HepG2 (cell line): ENCODE results near the gene TUBB3. TPM values are rescaled to one million over a fixed set of nuclear protein-coding genes. Genes with fewer than 3 reads are reported as not detected.

Experiments
- ATAC-seq: fragments of 200-7000 bp; cut with Tn5 transposase; 3 replicates; pipeline ENCODE4 v1.9.1; 2020; ENCODE audit warnings: mild to moderate bottlenecking, moderate library complexity
- BruUV-seq: library from RNA; stranded (reverse); fragments of 400-500 nt; replicated peaks from 2 replicates; lab custom pipeline; 2021; lab: Mats Ljungman, UMichigan
- CTCF ChIA-PET: fragments of 300-600 bp; formaldehyde crosslinking; extraction: SDS; loops from one replicate; lab custom pipeline; 2021; ENCODE audit warnings: low total read pairs, inconsistent platforms, low intra/inter-chr PET ratio; lab: Yijun Ruan, JAX
- POLR2A ChIA-PET: fragments of 350-600 bp; sonication (Branson Sonifier 250); formaldehyde crosslinking; loops from one replicate; lab custom pipeline; 2020; ENCODE audit warnings: antibody characterized with exemption, inconsistent platforms; lab: Yijun Ruan, JAX
- DNase-seq: peaks from one replicate; pipeline ENCODE4 v3.0.0-alpha.2; 2015; ENCODE audit warnings: low spot score
- FAIRE-seq: peaks from 3 replicates; lab custom pipeline; 2011; peaks lifted over from hg19 to GRCh38; lab: Jason Lieb, UNC
- H2AFZ ChIP-seq: one replicate; pipeline ENCODE4 v1.6.1; 2011; ENCODE audit warnings: low read length, inconsistent platforms
- H3K27ac ChIP-seq: fragments of 300-600 bp; 3 replicates; pipeline ENCODE4 v1.8.0; 2011; ENCODE audit warnings: mixed run types, mild to moderate bottlenecking, mixed read lengths, low read length, inconsistent platforms; ENCODE audit not compliant: insufficient read depth; ENCODE audit errors: extremely low read length
- H3K27me3 ChIP-seq, 2 experiments: fragments of 200-600 bp in 1 of 2; 2 replicates in 1 of 2; 3 replicates in 1 of 2; pipeline versions ENCODE4 v1.6.0 to v1.8.0; 2011; ENCODE audit warnings: low read length in 2 of 2, mild to moderate bottlenecking in 2 of 2, moderate library complexity in 2 of 2, inconsistent platforms in 1 of 2; ENCODE audit not compliant: insufficient read depth in 2 of 2, control insufficient read depth in 1 of 2
- H3K36me3 ChIP-seq, 2 experiments: fragments of 200-600 bp in 1 of 2; replicated peaks in 1 of 2; 2 replicates in 1 of 2; 3 replicates in 1 of 2; pipeline versions ENCODE4 v1.5.1 to v1.8.0; 2011; ENCODE audit warnings: low read length in 2 of 2, inconsistent platforms in 1 of 2; ENCODE audit not compliant: insufficient read depth in 2 of 2, control insufficient read depth in 1 of 2
- H3K4me1 ChIP-seq: 2 replicates; pipeline ENCODE4 v1.5.1; 2012; ENCODE audit warnings: low read length, inconsistent platforms; ENCODE audit not compliant: insufficient read depth
- H3K4me2 ChIP-seq: 2 replicates; pipeline ENCODE4 v1.6.0; 2011; ENCODE audit warnings: low read depth, low read length, inconsistent platforms
- H3K4me3 ChIP-seq, 3 experiments: fragments of 200-600 bp in 1 of 3; sonication (generic), shearing (Covaris generic) in 1 of 3; replicated peaks in 1 of 3; 2 replicates each; pipeline ENCODE4 v1.5.1; 2011 to 2016; ENCODE audit warnings: low read length in 3 of 3, inconsistent platforms in 2 of 3, low read depth in 2 of 3, mild to moderate bottlenecking in 2 of 3, control low read depth in 1 of 3, mixed read lengths in 1 of 3; ENCODE audit not compliant: insufficient read depth in 1 of 3
- H3K79me2 ChIP-seq: one replicate; pipeline ENCODE4 v1.6.1; 2011; ENCODE audit warnings: low read length, inconsistent platforms; ENCODE audit not compliant: insufficient read depth
- H3K9ac ChIP-seq: 2 replicates; pipeline ENCODE4 v1.6.0; 2011; ENCODE audit warnings: mild to moderate bottlenecking, low read depth, low read length, inconsistent platforms; ENCODE audit not compliant: insufficient read depth
- H3K9me3 ChIP-seq: 2 replicates; pipeline ENCODE4 v1.5.1; 2012; ENCODE audit warnings: mild to moderate bottlenecking, low read length
- H4K20me1 ChIP-seq: 2 replicates; pipeline ENCODE4 v1.6.0; 2011; ENCODE audit warnings: inconsistent platforms, mild to moderate bottlenecking, low read length, moderate library complexity; ENCODE audit not compliant: insufficient read depth
- KDM2A ChIP-seq: sonication (generic); formaldehyde crosslinking; IDR thresholded peaks from 2 replicates; pipeline ENCODE4 v1.4.0; 2020; ENCODE audit warnings: low read depth, missing genetic modification reagents, borderline replicate concordance
- KLF13 ChIP-seq: sonication (generic); formaldehyde crosslinking; IDR thresholded peaks from 2 replicates; pipeline ENCODE4 v1.4.0; 2020; ENCODE audit warnings: mild to moderate bottlenecking, missing genetic modification reagents
- NFRKB ChIP-seq: fragments of 450-650 bp; IDR thresholded peaks from 2 replicates; pipeline ENCODE4 v1.6.1; 2017
- SRSF9 ChIP-seq: fragments of 200-400 bp; formaldehyde crosslinking; IDR thresholded peaks from 2 replicates; pipeline ENCODE4 v1.6.1; 2018; ENCODE audit warnings: borderline replicate concordance, mild to moderate bottlenecking, low read depth, low read length; ENCODE audit not compliant: insufficient read depth, poor library complexity, severe bottlenecking
- TAF15 ChIP-seq: fragments of 200-400 bp; formaldehyde crosslinking; IDR thresholded peaks from one replicate; pipeline ENCODE4 v1.6.1; 2018; ENCODE audit warnings: mild to moderate bottlenecking, low read depth, low read length; ENCODE audit not compliant: poor library complexity, severe bottlenecking
- U2AF2 ChIP-seq: fragments of 200-400 bp; formaldehyde crosslinking; IDR thresholded peaks from 2 replicates; pipeline ENCODE4 v1.6.1; 2017; ENCODE audit warnings: low read depth, mild to moderate bottlenecking, low read length
- ZNF562 ChIP-seq: sonication (generic); formaldehyde crosslinking; IDR thresholded peaks from 2 replicates; pipeline ENCODE4 v1.8.0; 2022; ENCODE audit warnings: missing genetic modification reagents, borderline replicate concordance
- ZSCAN25 ChIP-seq: sonication (generic); formaldehyde crosslinking; IDR thresholded peaks from 2 replicates; pipeline ENCODE4 v1.8.0; 2022; ENCODE audit warnings: mild to moderate bottlenecking, missing genetic modification reagents
- WGBS: methylation state at CpG from one replicate; pipeline ENCODE4 v1.1.6; 2017; ENCODE audit warnings: low lambda C conversion rate; 5-methylcytosine and 5-hydroxymethylcytosine counted together
- in situ Hi-C: cut with HindIII; loops from 2 replicates; pipeline ENCODE4 v1.10.0; 2017; ENCODE audit warnings: low pct_unique_long_range_greater_than_20kb; ENCODE audit not compliant: extremely low pct_ligation_motif_present
- intact Hi-C: fragments of 100-400 bp; cut with micrococcal nuclease; formaldehyde crosslinking; loops from one replicate; pipeline ENCODE4 v1.10.0; 2022; ENCODE audit not compliant: unreplicated experiment
- polyA plus RNA-seq, 8 experiments: library from polyadenylated mRNA; depleted of rRNA in 3 of 8; stranded (reverse) in 7 of 8; unstranded in 1 of 8; fragments of >200 nt; fragmentation: Illumina TruSeq in 4 of 8; extraction: Trizol in 4 of 8; gene quantifications; 2 replicates each; pipeline versions ENCODE4 v1.2.1 to v1.2.3, GENCODE V29; 2011 to 2016; ENCODE audit warnings: low read depth in 4 of 8, missing spikeins in 1 of 8, mixed read lengths in 1 of 8; ENCODE audit not compliant: insufficient read depth in 1 of 8
- total RNA-seq, 5 experiments: library from RNA; depleted of rRNA; stranded (reverse); fragments of >200 nt; fragmentation: Illumina TruSeq; extraction: Trizol; gene quantifications; 2 replicates each; pipeline ENCODE4 v1.2.3, GENCODE V29; 2016; ENCODE audit warnings: low read depth in 1 of 5
- TF ChIP-seq, protein P1 (sequence below): IDR thresholded peaks from 2 replicates; pipeline ENCODE4 v1.6.1; 2016; ENCODE audit warnings: missing compliant biosample characterization, missing genetic modification reagents, borderline replicate concordance
- TF ChIP-seq, protein P2 (sequence below): sonication (generic); formaldehyde crosslinking; IDR thresholded peaks from 2 replicates; pipeline ENCODE4 v1.5.1; 2020; ENCODE audit warnings: mild to moderate bottlenecking, moderate library complexity, missing genetic modification reagents
- TF ChIP-seq, protein P3 (sequence below): sonication (generic); formaldehyde crosslinking; IDR thresholded peaks from 2 replicates; pipeline ENCODE4 v1.8.0; 2022; ENCODE audit warnings: missing genetic modification reagents, mild to moderate bottlenecking, borderline replicate concordance
- TF ChIP-seq, protein P4 (sequence below): sonication (generic); formaldehyde crosslinking; IDR thresholded peaks from 2 replicates; pipeline ENCODE4 v1.4.0; 2020; ENCODE audit warnings: mild to moderate bottlenecking, missing genetic modification reagents, borderline replicate concordance

Gene TUBB3
- total and polyA plus RNA-seq, 2 of the 13 experiments (the other 11 are each of a cell fraction or from before 2014, with no cell fraction given) = 110 to 185 TPM

DNA sequence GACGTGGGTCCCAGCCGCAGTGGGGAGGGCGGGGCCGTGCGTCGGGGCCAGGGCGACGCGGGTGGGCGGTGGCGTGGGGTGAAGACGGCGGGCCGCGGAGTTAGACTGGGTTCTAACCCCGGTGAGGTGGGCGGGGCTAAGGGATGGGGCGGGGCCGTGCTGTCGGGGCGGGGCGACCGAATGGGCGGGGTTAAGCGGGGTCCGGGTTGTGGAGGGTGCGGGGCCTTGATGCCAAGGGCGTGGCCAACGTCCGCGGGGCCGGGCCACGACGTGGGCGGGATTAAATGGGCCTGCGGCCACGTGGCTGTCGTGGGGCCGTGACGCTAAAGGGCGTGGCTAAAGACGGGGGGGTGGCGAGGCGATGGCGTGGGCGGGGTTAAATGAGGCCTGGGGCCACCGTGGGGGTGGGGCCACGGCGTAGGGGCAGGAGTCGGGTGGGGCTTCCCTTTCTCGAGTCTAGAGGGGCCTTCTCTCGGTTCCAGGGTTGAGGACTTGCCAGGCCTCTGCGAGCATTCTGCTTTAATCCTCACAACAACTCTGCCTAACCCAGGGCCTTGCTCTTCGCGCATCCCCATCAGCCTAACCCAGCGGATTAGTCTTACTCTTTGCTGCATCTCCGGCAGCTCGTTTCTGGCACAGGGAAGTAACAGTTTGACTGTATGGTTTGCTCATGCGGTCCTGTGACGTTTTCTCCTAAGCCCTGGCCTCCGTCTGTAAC lies 49.0 kb upstream of the TUBB3 start:
- ChIA-PET POLR2A (interaction anchor here (0.6 to 4.5 kb wide), 24 partner anchors 13 to 174 kb away, joined by 3 to 77 read pairs (median 10); partner anchors contain the start of genes DEF8, FANCA, MC1R and SPATA2L), CTCF (no interaction called here)
- Histone ChIP-seq H3K4me2 (peak overlapping the region; percentile 99), H3K9me3 (no peaks in the 10 kb centered on the region), H3K9ac (peak overlapping the region; percentile 100), H3K27ac (peak overlapping the region; percentile 100), H3K4me3 (peak overlapping the region; percentile 84 to 99 (median 98)), H3K79me2 (peaks cover 44% of the 10 kb centered on the region), H3K4me1 (peaks cover 34% of the 10 kb centered on the region), H2AFZ (no peak overlapping the region), H3K36me3 (peaks cover 11 to 18% of the 10 kb centered on the region in 2 experiments), H3K27me3 (no peaks in the 10 kb centered on the region), H4K20me1 (peaks cover 20% of the 10 kb centered on the region)
- DNase-seq (peak; percentile 89), ATAC-seq (peak; percentile 61), FAIRE-seq (peak; percentile 72)
- 6% methylated on average over 59 of the region's 61 CpGs for whole genome bisulfite sequencing
- in situ Hi-C loops = no loop called here
- no TSS peak for BruUV-seq
- intact Hi-C loops = loop anchor here (2.0 to 5.0 kb wide), 3 partner anchors 37 to 57 kb away; partner anchors contain the start of genes FANCA and MC1R
- TF ChIP-seq NFRKB = no peak
- TF ChIP-seq ZNF562 (CRISPR knock-in tag) = no peak
- 0 out of 2 replicates have a peak, but pooled peaks have one; percentile 22 for TF ChIP-seq ZSCAN25 (CRISPR knock-in tag)
- no peak for TF ChIP-seq KLF13 (CRISPR knock-in tag)
- no peak; the same call in 1 of the 2 replicates for TF ChIP-seq KDM2A (CRISPR knock-in tag)
- TF ChIP-seq, protein P1, sequence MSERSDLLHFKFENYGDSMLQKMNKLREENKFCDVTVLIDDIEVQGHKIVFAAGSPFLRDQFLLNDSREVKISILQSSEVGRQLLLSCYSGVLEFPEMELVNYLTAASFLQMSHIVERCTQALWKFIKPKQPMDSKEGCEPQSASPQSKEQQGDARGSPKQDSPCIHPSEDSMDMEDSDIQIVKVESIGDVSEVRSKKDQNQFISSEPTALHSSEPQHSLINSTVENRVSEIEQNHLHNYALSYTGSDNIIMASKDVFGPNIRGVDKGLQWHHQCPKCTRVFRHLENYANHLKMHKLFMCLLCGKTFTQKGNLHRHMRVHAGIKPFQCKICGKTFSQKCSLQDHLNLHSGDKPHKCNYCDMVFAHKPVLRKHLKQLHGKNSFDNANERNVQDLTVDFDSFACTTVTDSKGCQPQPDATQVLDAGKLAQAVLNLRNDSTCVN (CRISPR knock-in tag) = no peak
- TF ChIP-seq SRSF9 = no peak
- TF ChIP-seq, protein P2, sequence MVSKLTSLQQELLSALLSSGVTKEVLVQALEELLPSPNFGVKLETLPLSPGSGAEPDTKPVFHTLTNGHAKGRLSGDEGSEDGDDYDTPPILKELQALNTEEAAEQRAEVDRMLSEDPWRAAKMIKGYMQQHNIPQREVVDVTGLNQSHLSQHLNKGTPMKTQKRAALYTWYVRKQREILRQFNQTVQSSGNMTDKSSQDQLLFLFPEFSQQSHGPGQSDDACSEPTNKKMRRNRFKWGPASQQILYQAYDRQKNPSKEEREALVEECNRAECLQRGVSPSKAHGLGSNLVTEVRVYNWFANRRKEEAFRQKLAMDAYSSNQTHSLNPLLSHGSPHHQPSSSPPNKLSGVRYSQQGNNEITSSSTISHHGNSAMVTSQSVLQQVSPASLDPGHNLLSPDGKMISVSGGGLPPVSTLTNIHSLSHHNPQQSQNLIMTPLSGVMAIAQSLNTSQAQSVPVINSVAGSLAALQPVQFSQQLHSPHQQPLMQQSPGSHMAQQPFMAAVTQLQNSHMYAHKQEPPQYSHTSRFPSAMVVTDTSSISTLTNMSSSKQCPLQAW = no peak; the same call in none of the 2 replicates
- TF ChIP-seq, protein P3, sequence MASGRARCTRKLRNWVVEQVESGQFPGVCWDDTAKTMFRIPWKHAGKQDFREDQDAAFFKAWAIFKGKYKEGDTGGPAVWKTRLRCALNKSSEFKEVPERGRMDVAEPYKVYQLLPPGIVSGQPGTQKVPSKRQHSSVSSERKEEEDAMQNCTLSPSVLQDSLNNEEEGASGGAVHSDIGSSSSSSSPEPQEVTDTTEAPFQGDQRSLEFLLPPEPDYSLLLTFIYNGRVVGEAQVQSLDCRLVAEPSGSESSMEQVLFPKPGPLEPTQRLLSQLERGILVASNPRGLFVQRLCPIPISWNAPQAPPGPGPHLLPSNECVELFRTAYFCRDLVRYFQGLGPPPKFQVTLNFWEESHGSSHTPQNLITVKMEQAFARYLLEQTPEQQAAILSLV (CRISPR knock-in tag) = peak; percentile 56
- TF ChIP-seq, protein P4, sequence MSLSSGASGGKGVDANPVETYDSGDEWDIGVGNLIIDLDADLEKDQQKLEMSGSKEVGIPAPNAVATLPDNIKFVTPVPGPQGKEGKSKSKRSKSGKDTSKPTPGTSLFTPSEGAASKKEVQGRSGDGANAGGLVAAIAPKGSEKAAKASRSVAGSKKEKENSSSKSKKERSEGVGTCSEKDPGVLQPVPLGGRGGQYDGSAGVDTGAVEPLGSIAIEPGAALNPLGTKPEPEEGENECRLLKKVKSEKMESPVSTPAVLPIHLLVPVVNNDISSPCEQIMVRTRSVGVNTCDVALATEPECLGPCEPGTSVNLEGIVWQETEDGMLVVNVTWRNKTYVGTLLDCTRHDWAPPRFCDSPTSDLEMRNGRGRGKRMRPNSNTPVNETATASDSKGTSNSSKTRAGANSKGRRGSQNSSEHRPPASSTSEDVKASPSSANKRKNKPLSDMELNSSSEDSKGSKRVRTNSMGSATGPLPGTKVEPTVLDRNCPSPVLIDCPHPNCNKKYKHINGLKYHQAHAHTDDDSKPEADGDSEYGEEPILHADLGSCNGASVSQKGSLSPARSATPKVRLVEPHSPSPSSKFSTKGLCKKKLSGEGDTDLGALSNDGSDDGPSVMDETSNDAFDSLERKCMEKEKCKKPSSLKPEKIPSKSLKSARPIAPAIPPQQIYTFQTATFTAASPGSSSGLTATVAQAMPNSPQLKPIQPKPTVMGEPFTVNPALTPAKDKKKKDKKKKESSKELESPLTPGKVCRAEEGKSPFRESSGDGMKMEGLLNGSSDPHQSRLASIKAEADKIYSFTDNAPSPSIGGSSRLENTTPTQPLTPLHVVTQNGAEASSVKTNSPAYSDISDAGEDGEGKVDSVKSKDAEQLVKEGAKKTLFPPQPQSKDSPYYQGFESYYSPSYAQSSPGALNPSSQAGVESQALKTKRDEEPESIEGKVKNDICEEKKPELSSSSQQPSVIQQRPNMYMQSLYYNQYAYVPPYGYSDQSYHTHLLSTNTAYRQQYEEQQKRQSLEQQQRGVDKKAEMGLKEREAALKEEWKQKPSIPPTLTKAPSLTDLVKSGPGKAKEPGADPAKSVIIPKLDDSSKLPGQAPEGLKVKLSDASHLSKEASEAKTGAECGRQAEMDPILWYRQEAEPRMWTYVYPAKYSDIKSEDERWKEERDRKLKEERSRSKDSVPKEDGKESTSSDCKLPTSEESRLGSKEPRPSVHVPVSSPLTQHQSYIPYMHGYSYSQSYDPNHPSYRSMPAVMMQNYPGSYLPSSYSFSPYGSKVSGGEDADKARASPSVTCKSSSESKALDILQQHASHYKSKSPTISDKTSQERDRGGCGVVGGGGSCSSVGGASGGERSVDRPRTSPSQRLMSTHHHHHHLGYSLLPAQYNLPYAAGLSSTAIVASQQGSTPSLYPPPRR (CRISPR knock-in tag) = no peak
- TF ChIP-seq U2AF2 = no peak
- peak; percentile 11 for TF ChIP-seq TAF15
